OCI-LY7 (cell line): ENCODE results near the gene IRF8. TPM values are rescaled to one million over a fixed set of nuclear protein-coding genes. Genes with fewer than 3 reads are reported as not detected.

Source experiments
- BruUV-seq: library from RNA; stranded (reverse); fragments of 400-500 nt; replicated peaks from 2 replicates; lab custom pipeline; 2021; lab: Mats Ljungman, UMichigan
- CTCF ChIA-PET: fragments of 300-600 bp; sonication (Branson Sonifier 250); formaldehyde crosslinking; loops from one replicate; lab custom pipeline; 2022; ENCODE audit warnings: antibody characterized with exemption; ENCODE audit not compliant: unreplicated experiment; lab: Charles Lee
- POLR2A ChIA-PET: fragments of 300-600 bp; sonication (Branson Sonifier 250); formaldehyde crosslinking; loops from one replicate; lab custom pipeline; 2022; ENCODE audit warnings: antibody characterized with exemption; lab: Charles Lee
- DNase-seq: peaks from one replicate; pipeline ENCODE4 v3.0.0-alpha.2; 2015; ENCODE audit warnings: low spot score
- H2AFZ ChIP-seq: fragments of 200-600 bp; sonication (generic), shearing (Covaris generic); 2 replicates; pipeline ENCODE4 v1.6.1; 2014; ENCODE audit warnings: mild to moderate bottlenecking, antibody characterized with exemption, low read length, moderate library complexity
- H3K27ac ChIP-seq: fragments of 200-600 bp; sonication (generic); 2 replicates; pipeline ENCODE4 v1.5.1; 2014; ENCODE audit warnings: mixed run types, low read depth, mild to moderate bottlenecking, moderate library complexity, low read length, inconsistent platforms; ENCODE audit not compliant: poor library complexity, severe bottlenecking
- H3K36me3 ChIP-seq: fragments of 200-600 bp; sonication (generic); 2 replicates; pipeline ENCODE4 v1.6.1; 2014; ENCODE audit warnings: mild to moderate bottlenecking, antibody characterized with exemption, low read length, moderate library complexity, mixed read lengths; ENCODE audit not compliant: insufficient read depth
- H3K4me1 ChIP-seq: fragments of 200-600 bp; sonication (generic); 2 replicates; pipeline ENCODE4 v1.5.1; 2014; ENCODE audit warnings: mild to moderate bottlenecking, low read length; ENCODE audit not compliant: insufficient read depth, poor library complexity, severe bottlenecking
- H3K4me2 ChIP-seq: fragments of 200-600 bp; sonication (generic); 2 replicates; pipeline ENCODE4 v1.6.1; 2014; ENCODE audit warnings: mild to moderate bottlenecking, low read length
- H3K4me3 ChIP-seq: fragments of 200-600 bp; sonication (generic); 2 replicates; pipeline ENCODE4 v1.5.1; 2014; ENCODE audit warnings: mild to moderate bottlenecking, low read depth, low read length; ENCODE audit not compliant: poor library complexity, severe bottlenecking
- H3K79me2 ChIP-seq: fragments of 200-600 bp; sonication (generic); 2 replicates; pipeline ENCODE4 v1.6.1; 2016; ENCODE audit warnings: low read depth, mild to moderate bottlenecking, low read length, moderate library complexity, mixed read lengths; ENCODE audit not compliant: insufficient read depth
- H3K9me2 ChIP-seq: fragments of 200-600 bp; sonication (generic); 2 replicates; pipeline ENCODE4 v1.6.1; 2016; ENCODE audit warnings: mild to moderate bottlenecking, low read length, mixed read lengths; ENCODE audit not compliant: insufficient read depth
- H3K9me3 ChIP-seq: fragments of 200-600 bp; sonication (generic); 2 replicates; pipeline ENCODE4 v1.6.1; 2014; ENCODE audit warnings: mild to moderate bottlenecking, mixed run types, low read length, mixed read lengths
- H4K20me1 ChIP-seq: fragments of 200-600 bp; sonication (generic); 2 replicates; pipeline ENCODE4 v1.6.1; 2014; ENCODE audit warnings: mild to moderate bottlenecking, antibody characterized with exemption, low read length, moderate library complexity, mixed read lengths; ENCODE audit not compliant: insufficient read depth
- EZH2phosphoT487 ChIP-seq: fragments of 200-600 bp; sonication (generic); IDR thresholded peaks from 2 replicates; pipeline ENCODE4 v1.6.1; 2018; ENCODE audit warnings: low read depth, borderline replicate concordance, mild to moderate bottlenecking, mixed run types, antibody characterized with exemption, low read length, moderate library complexity, mixed read lengths
- intact Hi-C: fragments of 100-400 bp; cut with micrococcal nuclease; formaldehyde crosslinking; loops from one replicate; pipeline ENCODE4 v1.10.0; 2022; ENCODE audit not compliant: unreplicated experiment
- total RNA-seq, 2 experiments: library from RNA; depleted of rRNA in 1 of 2; stranded (reverse); fragments of >200 nt in 1 of 2; shearing (Covaris generic) in 1 of 2; gene quantifications; 2 replicates each; pipeline ENCODE4 v1.2.3, GENCODE V29; 2014 to 2022
- TF ChIP-seq, protein P1 (sequence below): fragments of 200-600 bp; sonication (generic); conservative IDR thresholded peaks from 2 replicates; pipeline ENCODE4 v1.5.1; 2014; ENCODE audit warnings: mild to moderate bottlenecking, antibody characterized with exemption, low read length, moderate library complexity, mixed read lengths

The IRF8 gene
- total RNA-seq, 2 experiments from 2014 or later, result 181 to 224 TPM

DNA sequence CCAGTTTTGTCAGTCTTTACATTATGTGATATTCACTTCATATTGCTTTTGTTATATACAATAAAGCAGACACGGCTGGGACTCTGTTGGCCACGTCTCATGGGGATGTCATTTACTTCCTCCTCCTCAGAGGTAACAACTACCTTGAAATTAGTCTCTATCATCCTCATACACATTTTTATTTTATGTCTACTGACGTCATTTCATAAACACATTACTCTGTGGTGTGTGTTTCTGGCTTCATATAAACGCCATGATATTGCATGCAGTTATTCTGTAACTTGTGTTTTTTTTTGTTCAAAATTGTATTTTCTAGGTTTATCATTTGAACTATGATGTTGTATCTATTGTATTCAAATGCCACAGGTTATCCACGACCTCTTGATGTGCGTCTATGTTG is 13.4 kb upstream of the IRF8 start:
- ChIA-PET CTCF (no interaction called here), POLR2A (no interaction called here)
- TF ChIP-seq, protein P1, sequence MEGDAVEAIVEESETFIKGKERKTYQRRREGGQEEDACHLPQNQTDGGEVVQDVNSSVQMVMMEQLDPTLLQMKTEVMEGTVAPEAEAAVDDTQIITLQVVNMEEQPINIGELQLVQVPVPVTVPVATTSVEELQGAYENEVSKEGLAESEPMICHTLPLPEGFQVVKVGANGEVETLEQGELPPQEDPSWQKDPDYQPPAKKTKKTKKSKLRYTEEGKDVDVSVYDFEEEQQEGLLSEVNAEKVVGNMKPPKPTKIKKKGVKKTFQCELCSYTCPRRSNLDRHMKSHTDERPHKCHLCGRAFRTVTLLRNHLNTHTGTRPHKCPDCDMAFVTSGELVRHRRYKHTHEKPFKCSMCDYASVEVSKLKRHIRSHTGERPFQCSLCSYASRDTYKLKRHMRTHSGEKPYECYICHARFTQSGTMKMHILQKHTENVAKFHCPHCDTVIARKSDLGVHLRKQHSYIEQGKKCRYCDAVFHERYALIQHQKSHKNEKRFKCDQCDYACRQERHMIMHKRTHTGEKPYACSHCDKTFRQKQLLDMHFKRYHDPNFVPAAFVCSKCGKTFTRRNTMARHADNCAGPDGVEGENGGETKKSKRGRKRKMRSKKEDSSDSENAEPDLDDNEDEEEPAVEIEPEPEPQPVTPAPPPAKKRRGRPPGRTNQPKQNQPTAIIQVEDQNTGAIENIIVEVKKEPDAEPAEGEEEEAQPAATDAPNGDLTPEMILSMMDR, result no peak
- no peak for TF ChIP-seq EZH2phosphoT487
- no peaks in the 10 kb centered on the region for H3K9me2 ChIP-seq
- H2AFZ ChIP-seq, result no peak overlapping the region
- H3K27ac ChIP-seq, result no peak overlapping the region
- H3K9me3 ChIP-seq, result no peaks in the 10 kb centered on the region
- no peaks in the 10 kb centered on the region for H3K36me3 ChIP-seq
- H3K79me2 ChIP-seq, result no peaks in the 10 kb centered on the region
- H3K4me2 ChIP-seq, result no peak overlapping the region
- intact Hi-C loops, result no loop called here
- no peak for DNase-seq
- no peak overlapping the region for H3K4me3 ChIP-seq
- H3K4me1 ChIP-seq, result peaks cover 23% of the 10 kb centered on the region
- BruUV-seq, result no TSS peak
- no peaks in the 10 kb centered on the region for H4K20me1 ChIP-seq

DNA sequence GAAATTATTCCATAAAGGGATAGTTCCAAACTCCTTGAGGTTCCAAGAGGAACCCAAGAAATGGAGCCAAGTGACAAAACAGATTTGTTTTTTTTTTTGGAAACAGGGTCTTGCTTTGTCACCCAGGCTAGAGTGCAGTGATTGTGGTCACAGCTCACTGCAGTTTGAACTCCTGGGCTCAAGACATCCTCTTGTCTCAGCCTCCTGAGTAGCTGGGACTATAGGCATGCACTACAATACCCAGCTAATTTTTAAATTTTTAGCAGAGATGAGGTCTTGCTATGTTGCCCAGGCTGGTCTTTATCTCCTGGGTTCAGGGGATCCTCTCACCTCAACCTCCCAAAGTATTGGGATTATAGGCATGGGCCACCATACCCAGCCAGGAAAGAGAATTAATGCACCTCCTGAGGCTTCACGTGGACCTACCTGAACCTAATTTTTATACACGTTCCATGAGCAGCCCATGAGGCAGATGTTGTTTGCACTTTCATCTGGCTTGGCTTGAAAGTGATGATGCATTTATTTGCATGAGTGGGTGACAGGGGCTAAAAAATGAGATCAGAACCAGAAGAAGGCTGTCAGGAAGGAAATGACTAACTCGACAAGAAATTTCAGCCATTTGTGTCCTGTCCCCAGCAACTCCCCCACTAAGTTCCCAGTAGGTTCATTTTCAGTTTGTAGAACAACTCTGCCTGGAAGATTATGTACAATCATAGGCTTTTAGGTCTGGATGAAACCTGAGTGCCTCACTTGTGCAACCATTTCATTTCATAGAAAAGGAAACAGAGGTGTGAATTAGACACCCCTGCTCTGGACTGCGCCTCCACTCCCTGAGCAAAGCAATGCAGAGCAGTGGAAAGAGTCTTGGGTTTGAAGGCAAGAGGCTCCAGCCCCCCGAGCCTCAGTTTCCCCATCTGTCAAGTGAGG is 10.3 kb upstream of the IRF8 start:
- DNase-seq, result peak; percentile 67
- no peaks in the 10 kb centered on the region for H3K36me3 ChIP-seq
- no peaks in the 10 kb centered on the region for H3K9me3 ChIP-seq
- H3K79me2 ChIP-seq, result no peaks in the 10 kb centered on the region
- no peaks in the 10 kb centered on the region for H4K20me1 ChIP-seq
- CTCF ChIA-PET, result no interaction called here
- H3K4me1 ChIP-seq, result peaks cover 35% of the 10 kb centered on the region
- intact Hi-C loops, result no loop called here
- no peak for TF ChIP-seq EZH2phosphoT487
- TF ChIP-seq, protein P1, result no peak
- no TSS peak for BruUV-seq
- peak overlapping the region; percentile 42 for H3K27ac ChIP-seq
- H2AFZ ChIP-seq, result peak overlapping the region; percentile 95
- H3K4me2 ChIP-seq, result peak overlapping the region; percentile 68
- POLR2A ChIA-PET, result interaction anchor here (0.6 to 1.0 kb wide), 3 partner anchors 11 to 721 kb away, joined by 3 read pairs; partner anchors contain the start of gene IRF8
- H3K9me2 ChIP-seq, result no peaks in the 10 kb centered on the region
- peak overlapping the region; percentile 24 for H3K4me3 ChIP-seq
